HepG2 (cell line): ENCODE data around the gene TWF1. TPM values are rescaled to one million over a fixed set of nuclear protein-coding genes. Genes with fewer than 3 reads are reported as not detected.

Experiments used
- ATAC-seq: fragments of 200-7000 bp; cut with Tn5 transposase; 3 replicates; pipeline ENCODE4 v1.9.1; 2020; ENCODE audit warnings: mild to moderate bottlenecking, moderate library complexity
- BruUV-seq: library from RNA; stranded (reverse); fragments of 400-500 nt; replicated peaks from 2 replicates; lab custom pipeline; 2021; lab: Mats Ljungman, UMichigan
- CTCF ChIA-PET: fragments of 300-600 bp; formaldehyde crosslinking; extraction: SDS; loops from one replicate; lab custom pipeline; 2021; ENCODE audit warnings: low total read pairs, inconsistent platforms, low intra/inter-chr PET ratio; lab: Yijun Ruan, JAX
- POLR2A ChIA-PET: fragments of 350-600 bp; sonication (Branson Sonifier 250); formaldehyde crosslinking; loops from one replicate; lab custom pipeline; 2020; ENCODE audit warnings: antibody characterized with exemption, inconsistent platforms; lab: Yijun Ruan, JAX
- DNase-seq: peaks from one replicate; pipeline ENCODE4 v3.0.0-alpha.2; 2015; ENCODE audit warnings: low spot score
- FAIRE-seq: peaks from 3 replicates; lab custom pipeline; 2011; peaks lifted over from hg19 to GRCh38; lab: Jason Lieb, UNC
- H2AFZ ChIP-seq: one replicate; pipeline ENCODE4 v1.6.1; 2011; ENCODE audit warnings: low read length, inconsistent platforms
- H3K27ac ChIP-seq: fragments of 300-600 bp; 3 replicates; pipeline ENCODE4 v1.8.0; 2011; ENCODE audit warnings: mixed run types, mild to moderate bottlenecking, mixed read lengths, low read length, inconsistent platforms; ENCODE audit not compliant: insufficient read depth; ENCODE audit errors: extremely low read length
- H3K27me3 ChIP-seq, 2 experiments: fragments of 200-600 bp in 1 of 2; 2 replicates in 1 of 2; 3 replicates in 1 of 2; pipeline versions ENCODE4 v1.6.0 to v1.8.0; 2011; ENCODE audit warnings: low read length in 2 of 2, mild to moderate bottlenecking in 2 of 2, moderate library complexity in 2 of 2, inconsistent platforms in 1 of 2; ENCODE audit not compliant: insufficient read depth in 2 of 2, control insufficient read depth in 1 of 2
- H3K36me3 ChIP-seq, 2 experiments: fragments of 200-600 bp in 1 of 2; replicated peaks in 1 of 2; 2 replicates in 1 of 2; 3 replicates in 1 of 2; pipeline versions ENCODE4 v1.5.1 to v1.8.0; 2011; ENCODE audit warnings: low read length in 2 of 2, inconsistent platforms in 1 of 2; ENCODE audit not compliant: insufficient read depth in 2 of 2, control insufficient read depth in 1 of 2
- H3K4me1 ChIP-seq: 2 replicates; pipeline ENCODE4 v1.5.1; 2012; ENCODE audit warnings: low read length, inconsistent platforms; ENCODE audit not compliant: insufficient read depth
- H3K4me2 ChIP-seq: 2 replicates; pipeline ENCODE4 v1.6.0; 2011; ENCODE audit warnings: low read depth, low read length, inconsistent platforms
- H3K4me3 ChIP-seq, 3 experiments: fragments of 200-600 bp in 1 of 3; sonication (generic), shearing (Covaris generic) in 1 of 3; replicated peaks in 1 of 3; 2 replicates each; pipeline ENCODE4 v1.5.1; 2011 to 2016; ENCODE audit warnings: low read length in 3 of 3, inconsistent platforms in 2 of 3, low read depth in 2 of 3, mild to moderate bottlenecking in 2 of 3, control low read depth in 1 of 3, mixed read lengths in 1 of 3; ENCODE audit not compliant: insufficient read depth in 1 of 3
- H3K79me2 ChIP-seq: one replicate; pipeline ENCODE4 v1.6.1; 2011; ENCODE audit warnings: low read length, inconsistent platforms; ENCODE audit not compliant: insufficient read depth
- H3K9ac ChIP-seq: 2 replicates; pipeline ENCODE4 v1.6.0; 2011; ENCODE audit warnings: mild to moderate bottlenecking, low read depth, low read length, inconsistent platforms; ENCODE audit not compliant: insufficient read depth
- H3K9me3 ChIP-seq: 2 replicates; pipeline ENCODE4 v1.5.1; 2012; ENCODE audit warnings: mild to moderate bottlenecking, low read length
- H4K20me1 ChIP-seq: 2 replicates; pipeline ENCODE4 v1.6.0; 2011; ENCODE audit warnings: inconsistent platforms, mild to moderate bottlenecking, low read length, moderate library complexity; ENCODE audit not compliant: insufficient read depth
- BCL3 ChIP-seq: sonication (generic); formaldehyde crosslinking; IDR thresholded peaks from 2 replicates; pipeline ENCODE4 v1.5.1; 2020; ENCODE audit warnings: mild to moderate bottlenecking, missing genetic modification reagents, moderate library complexity
- CREM ChIP-seq, 2 experiments: sonication (generic) in 1 of 2; formaldehyde crosslinking in 1 of 2; IDR thresholded peaks; 2 replicates each; pipeline versions ENCODE4 v1.4.0 to v1.6.1; 2016 to 2020; ENCODE audit warnings: antibody characterized with exemption in 1 of 2, mild to moderate bottlenecking in 1 of 2, missing genetic modification reagents in 1 of 2
- GZF1 ChIP-seq: sonication (generic); formaldehyde crosslinking; IDR thresholded peaks from 2 replicates; pipeline ENCODE4 v1.5.1; 2020; ENCODE audit warnings: mild to moderate bottlenecking, missing genetic modification reagents
- MIER3 ChIP-seq: IDR thresholded peaks from 2 replicates; pipeline ENCODE4 v1.6.1; 2016; ENCODE audit warnings: missing compliant biosample characterization, borderline replicate concordance
- MTERF4 ChIP-seq: sonication (generic); formaldehyde crosslinking; IDR thresholded peaks from 2 replicates; pipeline ENCODE4 v1.8.0; 2023; ENCODE audit warnings: mild to moderate bottlenecking, missing genetic modification reagents
- NCOA2 ChIP-seq: sonication (generic); formaldehyde crosslinking; IDR thresholded peaks from 2 replicates; pipeline ENCODE4 v1.8.0; 2022; ENCODE audit warnings: inconsistent platforms
- NFYC ChIP-seq: IDR thresholded peaks from 2 replicates; pipeline ENCODE4 v1.6.1; 2016; ENCODE audit warnings: missing genetic modification reagents, missing compliant biosample characterization
- SRSF1 ChIP-seq: fragments of 200-400 bp; formaldehyde crosslinking; optimal IDR thresholded peaks from 2 replicates; pipeline ENCODE3; 2017; ENCODE audit warnings: mild to moderate bottlenecking, low read depth, low read length, moderate library complexity
- SUZ12 ChIP-seq: fragments of 150-350 bp; IDR thresholded peaks from 2 replicates; pipeline ENCODE4 v1.6.1; 2014; ENCODE audit warnings: low read depth, low read length
- THAP11 ChIP-seq: IDR thresholded peaks from 2 replicates; pipeline ENCODE4 v1.6.1; 2016; ENCODE audit warnings: missing biosample characterization, missing genetic modification reagents
- ZNF232 ChIP-seq: sonication (generic); formaldehyde crosslinking; IDR thresholded peaks from 2 replicates; pipeline ENCODE4 v1.4.0; 2020; ENCODE audit warnings: missing genetic modification reagents, borderline replicate concordance
- ZNF687 ChIP-seq: sonication (generic); formaldehyde crosslinking; IDR thresholded peaks from 2 replicates; pipeline ENCODE4 v1.5.1; 2020; ENCODE audit warnings: mild to moderate bottlenecking, missing genetic modification reagents, moderate library complexity
- ZSCAN29 ChIP-seq: sonication (generic); formaldehyde crosslinking; conservative IDR thresholded peaks from 2 replicates; pipeline ENCODE4 v1.4.0; 2020; ENCODE audit warnings: mild to moderate bottlenecking, missing genetic modification reagents
- WGBS: methylation state at CpG from one replicate; pipeline ENCODE4 v1.1.6; 2017; ENCODE audit warnings: low lambda C conversion rate; 5-methylcytosine and 5-hydroxymethylcytosine counted together
- in situ Hi-C: cut with HindIII; loops from 2 replicates; pipeline ENCODE4 v1.10.0; 2017; ENCODE audit warnings: low pct_unique_long_range_greater_than_20kb; ENCODE audit not compliant: extremely low pct_ligation_motif_present
- intact Hi-C: fragments of 100-400 bp; cut with micrococcal nuclease; formaldehyde crosslinking; loops from one replicate; pipeline ENCODE4 v1.10.0; 2022; ENCODE audit not compliant: unreplicated experiment
- polyA plus RNA-seq, 8 experiments: library from polyadenylated mRNA; depleted of rRNA in 3 of 8; stranded (reverse) in 7 of 8; unstranded in 1 of 8; fragments of >200 nt; fragmentation: Illumina TruSeq in 4 of 8; extraction: Trizol in 4 of 8; gene quantifications; 2 replicates each; pipeline versions ENCODE4 v1.2.1 to v1.2.3, GENCODE V29; 2011 to 2016; ENCODE audit warnings: low read depth in 4 of 8, missing spikeins in 1 of 8, mixed read lengths in 1 of 8; ENCODE audit not compliant: insufficient read depth in 1 of 8
- total RNA-seq, 5 experiments: library from RNA; depleted of rRNA; stranded (reverse); fragments of >200 nt; fragmentation: Illumina TruSeq; extraction: Trizol; gene quantifications; 2 replicates each; pipeline ENCODE4 v1.2.3, GENCODE V29; 2016; ENCODE audit warnings: low read depth in 1 of 5

TWF1 gene
- total and polyA plus RNA-seq, 2 of the 13 experiments (the other 11 are each of a cell fraction or from before 2014, with no cell fraction given) = 32.3 to 85.5 TPM

- H3K4me1 ChIP-seq = no peaks in the 10 kb centered on the region
- intact Hi-C loops (no loop called here), in situ Hi-C loops (no loop called here)
- FAIRE-seq (no peak), ATAC-seq (no peak), DNase-seq (no peak)
- POLR2A ChIA-PET = no interaction called here
- H3K27ac ChIP-seq = no peak overlapping the region
- H3K36me3 ChIP-seq = no peaks in the 10 kb centered on the region
- 3% methylated on average over 1 of the region's 1 CpG for WGBS
- TF ChIP-seq NFYC (CRISPR knock-in tag) = no peak
- no peak for TF ChIP-seq SUZ12
- no peak for TF ChIP-seq NCOA2 (CRISPR knock-in tag)
- TF ChIP-seq CREM (IDR thresholded peaks at IDR 0.05) = no peak
- TF ChIP-seq CREM (CRISPR knock-in tag; IDR thresholded peaks at IDR 0.05) = no peak
- no peak for TF ChIP-seq THAP11 (CRISPR knock-in tag)
- TF ChIP-seq BCL3 (CRISPR knock-in tag) = no peak
- no peak for TF ChIP-seq ZNF687
- no peak for TF ChIP-seq SRSF1
- TF ChIP-seq ZNF232 = no peak
- no peak for TF ChIP-seq GZF1 (CRISPR knock-in tag)
- TF ChIP-seq ZSCAN29 (CRISPR knock-in tag) = no peak
- TF ChIP-seq MTERF4 (CRISPR knock-in tag) = no peak
- no peak for TF ChIP-seq MIER3 (CRISPR knock-in tag)
- peaks cover 0 to 1% of the 10 kb centered on the region in 2 experiments; a peak in 2 of 5 replicates for H3K27me3 ChIP-seq
- no peaks in the 10 kb centered on the region for H3K9me3 ChIP-seq
- no peak overlapping the region for H3K4me2 ChIP-seq
- CTCF ChIA-PET = no interaction called here
- H3K9ac ChIP-seq = no peak overlapping the region
- H3K4me3 ChIP-seq = no peak overlapping the region
- no peaks in the 10 kb centered on the region for H4K20me1 ChIP-seq
- H3K79me2 ChIP-seq = no peaks in the 10 kb centered on the region
- no peak overlapping the region for H2AFZ ChIP-seq
- BruUV-seq = no TSS peak
These were observed 21.0 kb upstream of the TWF1 start for GRCh38 chr12:43827093-43827492.
